ENCODE results near the gene FMNL2.

FMNL2 gene

GRCh38 chr2:152493945-152494528 is 159.1 kb downstream of the FMNL2 start:
- no peak for TF ChIP-seq CTCF (IDR thresholded peaks at IDR 0.05; ENCODE audit: insufficient read depth, low read length, missing control alignments)
- H3K4me3 ChIP-seq (ENCODE audit: low read depth, low read length), result no peak overlapping the region
- ChIA-PET POLR2A (no interaction called here), CTCF (no interaction called here)
- DNase-seq (ENCODE audit: low read depth, low spot score), result no peak

DNA sequence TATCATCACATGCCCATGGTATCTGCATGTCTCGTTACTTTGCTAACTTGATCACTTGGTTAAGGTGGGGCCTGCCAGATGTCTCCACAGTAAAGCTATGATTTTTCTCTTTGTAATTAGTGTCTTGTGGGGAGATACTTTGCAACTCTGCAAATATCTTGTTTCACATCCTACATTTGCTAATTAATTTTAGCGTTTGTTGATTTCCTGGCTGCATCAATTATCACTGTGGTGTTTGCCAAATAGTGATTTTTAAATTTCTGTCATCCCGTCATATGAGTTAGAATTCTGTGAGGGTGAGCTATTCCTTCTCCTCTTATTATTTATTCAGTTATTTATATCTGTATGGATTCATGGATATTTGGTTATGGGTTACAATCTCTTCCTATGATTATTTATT is 161.4 kb downstream of the FMNL2 start:
- ChIA-PET CTCF (interaction anchor here (0.8 kb wide), 1 partner anchor 28 kb away, joined by 3 read pairs; no protein-coding TSS in a partner anchor), POLR2A (no interaction called here)
- H3K4me3 ChIP-seq (ENCODE audit: low read depth, low read length), result no peak overlapping the region
- TF ChIP-seq CTCF (IDR thresholded peaks at IDR 0.05; ENCODE audit: insufficient read depth, low read length, missing control alignments), result no peak
- no peak for DNase-seq (ENCODE audit: low read depth, low spot score)

GRCh38 chr2:152497481-152498052 is 162.6 kb downstream of the FMNL2 start:
- DNase-seq (ENCODE audit: low read depth, low spot score), result no peak
- no peak for TF ChIP-seq CTCF (IDR thresholded peaks at IDR 0.05; ENCODE audit: insufficient read depth, low read length, missing control alignments)
- POLR2A ChIA-PET, result no interaction called here
- CTCF ChIA-PET, result interaction anchor here (1.6 kb wide), 1 partner anchor 10 kb away, joined by 5 read pairs; no protein-coding TSS in a partner anchor
- H3K4me3 ChIP-seq (ENCODE audit: low read depth, low read length), result no peak overlapping the region

GRCh38 chr2:152499331-152499816 is 164.4 kb downstream of the FMNL2 start:
- POLR2A ChIA-PET, result no interaction called here
- CTCF ChIA-PET, result no interaction called here
- no peak for DNase-seq (ENCODE audit: low read depth, low spot score)
- no peak for TF ChIP-seq CTCF (IDR thresholded peaks at IDR 0.05; ENCODE audit: insufficient read depth, low read length, missing control alignments)
- H3K4me3 ChIP-seq (ENCODE audit: low read depth, low read length), result no peak overlapping the region

DNA sequence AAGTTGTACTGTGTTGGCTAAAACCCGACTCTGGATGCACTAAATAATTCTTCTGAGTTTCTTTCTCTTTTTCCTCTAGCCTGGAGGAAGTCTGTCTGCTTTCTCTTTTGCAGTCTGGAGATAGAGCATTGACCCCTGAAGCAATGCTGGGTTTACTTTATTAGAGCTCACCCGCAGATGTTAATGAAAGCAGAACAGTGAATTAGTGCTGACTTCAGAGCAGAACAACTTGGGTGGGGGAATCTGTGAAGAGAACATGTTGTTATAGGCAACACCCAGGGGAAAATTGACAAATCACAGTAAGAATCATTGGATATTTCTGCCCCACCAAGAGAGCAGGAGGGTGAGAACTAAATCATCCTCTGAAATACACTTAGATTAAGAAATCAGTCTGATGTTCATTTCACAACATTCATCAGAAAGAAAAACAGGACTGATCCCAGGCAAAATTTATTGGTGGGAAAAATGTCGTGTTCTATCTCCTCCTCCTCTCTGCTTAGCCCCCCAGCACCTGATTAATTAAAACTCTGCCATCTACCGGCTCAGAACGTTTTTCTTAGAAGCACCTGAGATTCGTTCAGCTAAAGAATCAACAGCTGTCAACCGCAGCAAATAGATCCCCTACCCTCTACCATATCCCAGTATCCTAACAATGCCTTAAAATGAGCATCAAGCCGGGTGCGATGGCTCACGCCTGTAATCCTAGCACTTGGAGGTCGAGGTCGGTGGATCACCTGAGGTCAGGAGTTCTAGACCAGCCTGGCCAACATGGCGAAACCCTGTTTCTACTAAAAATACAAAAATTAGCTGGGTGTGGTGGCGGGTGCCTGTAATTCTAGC is 165.1 kb downstream of the FMNL2 start:
- ChIA-PET POLR2A (no interaction called here), CTCF (interaction anchor here (0.6 kb wide), 1 partner anchor 10 kb away, joined by 3 read pairs; no protein-coding TSS in a partner anchor)
- H3K4me3 ChIP-seq (ENCODE audit: low read depth, low read length), result no peak overlapping the region
- DNase-seq (ENCODE audit: low read depth, low spot score), result no peak
- no peak for TF ChIP-seq CTCF (IDR thresholded peaks at IDR 0.05; ENCODE audit: insufficient read depth, low read length, missing control alignments)

DNA sequence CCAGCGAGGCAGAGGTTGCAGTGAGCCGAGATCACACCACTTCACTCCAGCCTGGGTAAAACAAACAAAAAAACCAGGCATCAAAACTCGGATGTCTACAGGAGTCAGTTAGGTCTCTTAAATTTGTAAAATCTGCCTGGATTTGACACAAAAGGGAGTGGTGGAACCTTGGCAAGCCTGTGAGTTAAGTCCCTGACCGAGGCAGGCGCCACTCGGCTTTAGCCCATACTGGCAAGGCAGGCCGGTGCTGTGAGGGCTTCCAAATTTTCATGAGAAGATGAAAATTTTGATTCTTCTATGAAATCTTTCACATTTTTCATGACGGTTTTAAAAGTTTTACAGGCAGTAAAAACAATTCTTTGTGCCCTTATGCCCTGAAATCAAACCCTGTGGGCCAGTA is 165.8 kb downstream of the FMNL2 start:
- TF ChIP-seq CTCF (IDR thresholded peaks at IDR 0.05; ENCODE audit: insufficient read depth, low read length, missing control alignments), result no peak
- ChIA-PET POLR2A (no interaction called here), CTCF (no interaction called here)
- DNase-seq (ENCODE audit: low read depth, low spot score), result no peak
- no peak overlapping the region for H3K4me3 ChIP-seq (ENCODE audit: low read depth, low read length)

All from AG04449 (cell line).